ENCODE measurements around the gene PRPF39.
A peak's percentile ranks its signal among the peaks of the same experiment; 100 is the strongest.

Gene PRPF39

GRCh38 chr14:45083617-45083975 lies 320 bp upstream of the PRPF39 start:
- no peak for DNase-seq

GRCh38 chr14:45084946-45085346 lies 1.0 kb downstream of the PRPF39 start:
- peak; percentile 8 for DNase-seq

GRCh38 chr14:45089813-45090212 lies 5.9 kb downstream of the PRPF39 start:
- DNase-seq: peak; percentile 53

GRCh38 chr14:45091710-45092109 lies 7.8 kb downstream of the PRPF39 start:
- DNase-seq: peak; percentile 37

GRCh38 chr14:45094275-45094674 lies 10.4 kb downstream of the PRPF39 start:
- no peak for DNase-seq

- no peak for DNase-seq
Measured at GRCh38 chr14:45095143-45095542, 11.2 kb downstream of the PRPF39 start.

- no peak for DNase-seq
Measured at GRCh38 chr14:45096218-45096617, 12.3 kb downstream of the PRPF39 start.

GRCh38 chr14:45103806-45104205 lies 19.9 kb downstream of the PRPF39 start:
- DNase-seq: no peak

GRCh38 chr14:45104561-45104960 lies 20.6 kb downstream of the PRPF39 start:
- no peak for DNase-seq

- no peak for DNase-seq
Measured at GRCh38 chr14:45112896-45113781, 29.2 kb downstream of the PRPF39 start.

- no peak for DNase-seq
Measured at GRCh38 chr14:45114327-45114726, 30.4 kb downstream of the PRPF39 start.

- DNase-seq: no peak
Measured at GRCh38 chr14:45118594-45118993, 34.7 kb downstream of the PRPF39 start.

GRCh38 chr14:45120096-45120495 lies 36.2 kb downstream of the PRPF39 start:
- DNase-seq: no peak

GRCh38 chr14:45123271-45123670 lies 39.4 kb downstream of the PRPF39 start:
- no peak for DNase-seq

- DNase-seq: no peak
Measured at GRCh38 chr14:45125754-45126153, 41.8 kb downstream of the PRPF39 start.

- DNase-seq: no peak
Measured at GRCh38 chr14:45128963-45129629, 45.2 kb downstream of the PRPF39 start.

- DNase-seq: no peak
Measured at GRCh38 chr14:45133683-45134050, 49.8 kb downstream of the PRPF39 start.

- DNase-seq: peak; percentile 99
Measured at GRCh38 chr14:45134051-45134958, 50.4 kb downstream of the PRPF39 start, which contains the start of gene FKBP3. FKBP3 (minus strand) TSS chr14:45134481; CDS start chr14:45134456, 25 bp downstream.

- DNase-seq: peak; percentile 19
Measured at GRCh38 chr14:45135156-45135555, 51.2 kb downstream of the PRPF39 start.

GRCh38 chr14:45135659-45136395 lies 51.9 kb downstream of the PRPF39 start, which contains the start of gene FANCM:
FANCM (plus strand) TSS chr14:45135930; CDS start chr14:45136032, 102 bp downstream.
- peak; percentile 98 for DNase-seq

GRCh38 chr14:45136399-45136798 lies 52.5 kb downstream of the PRPF39 start:
- DNase-seq: no peak

- no peak for DNase-seq
Measured at GRCh38 chr14:45140661-45141187, 56.8 kb downstream of the PRPF39 start.

All from fibroblast of skin of right biceps (primary cell).